Measurements from ENCODE around the gene LARP4B. TPM values are rescaled to one million over a fixed set of nuclear protein-coding genes. Genes with fewer than 3 reads are reported as not detected.

Gene LARP4B
- total and polyA plus RNA-seq, 4 donors: 5.5 to 20.4 (median 12.1) TPM

- no peaks in the 10 kb centered on the region for H3K27me3 ChIP-seq (ENCODE audit: control insufficient read depth in 4 of 4, insufficient read depth in 4 of 4, low read length in 3 of 4)
- H3K9me3 ChIP-seq (ENCODE audit: control insufficient read depth in 4 of 4, low read length in 3 of 4): no peaks in the 10 kb centered on the region
- H3K4me1 ChIP-seq (ENCODE audit: control insufficient read depth in 4 of 4, insufficient read depth in 4 of 4, low read length in 3 of 4): no peaks in the 10 kb centered on the region
- peaks cover 6 to 85% (median 43%) of the 10 kb centered on the region in 4 donors for H3K36me3 ChIP-seq (ENCODE audit: control insufficient read depth in 4 of 4, insufficient read depth in 3 of 4, low read depth in 1 of 4, low read length in 3 of 4)
- H3K4me3 ChIP-seq (ENCODE audit: low read depth in 1 of 3, low read length in 3 of 3): no peak overlapping the region
- TF ChIP-seq RXRA (IDR thresholded peaks at IDR 0.05): no peak
- TF ChIP-seq HNF4G (IDR thresholded peaks at IDR 0.05): no peak
- TF ChIP-seq NR2F2 (IDR thresholded peaks at IDR 0.05): no peak
- no peak for TF ChIP-seq ATF3 (IDR thresholded peaks at IDR 0.05)
- no peak for TF ChIP-seq JUND (IDR thresholded peaks at IDR 0.05)
- TF ChIP-seq FOXA1 (IDR thresholded peaks at IDR 0.05): no peak
- TF ChIP-seq CTCF (IDR thresholded peaks at IDR 0.05; ENCODE audit: low read depth, low read length, missing input control): no peak
- TF ChIP-seq SP1 (IDR thresholded peaks at IDR 0.05): no peak
- no peak for TF ChIP-seq GABPA (IDR thresholded peaks at IDR 0.05 in 1 of 2, conservative IDR thresholded peaks at IDR 0.05 in 1 of 2)
- H3K9ac ChIP-seq (ENCODE audit: low read depth in 1 of 2, low read length in 2 of 2): no peak overlapping the region
- no peak overlapping the region for H3K27ac ChIP-seq (ENCODE audit: low read depth in 1 of 2, low read length in 2 of 2)
- WGBS: 95% methylated on average over 4 of the region's 4 CpGs
- no peak for DNase-seq (ENCODE audit: low spot score)
These were observed 107.0 kb downstream of the LARP4B start for GRCh38 chr10:824497-824896.

- DNase-seq (ENCODE audit: low spot score): no peak
- H3K4me3 ChIP-seq (ENCODE audit: low read depth in 1 of 3, low read length in 3 of 3): no peak overlapping the region
- H3K9ac ChIP-seq (ENCODE audit: low read depth in 1 of 2, low read length in 2 of 2): no peak overlapping the region
- no peak overlapping the region for H3K27ac ChIP-seq (ENCODE audit: low read depth in 1 of 2, low read length in 2 of 2)
- no peaks in the 10 kb centered on the region for H3K27me3 ChIP-seq (ENCODE audit: control insufficient read depth in 4 of 4, insufficient read depth in 4 of 4, low read length in 3 of 4)
- WGBS: 92% methylated on average over 12 of the region's 12 CpGs
- TF ChIP-seq CTCF (IDR thresholded peaks at IDR 0.05; ENCODE audit: low read depth, low read length, missing input control) (no peak), FOXA2 (IDR thresholded peaks at IDR 0.05) (no peak)
- no peaks in the 10 kb centered on the region for H3K9me3 ChIP-seq (ENCODE audit: control insufficient read depth in 4 of 4, low read length in 3 of 4)
- no peaks in the 10 kb centered on the region for H3K4me1 ChIP-seq (ENCODE audit: control insufficient read depth in 4 of 4, insufficient read depth in 4 of 4, low read length in 3 of 4)
- H3K36me3 ChIP-seq (ENCODE audit: control insufficient read depth in 4 of 4, insufficient read depth in 3 of 4, low read depth in 1 of 4, low read length in 3 of 4): peaks cover 6 to 78% (median 37%) of the 10 kb centered on the region in 4 donors
These were observed 108.7 kb downstream of the LARP4B start for GRCh38 chr10:822661-823367.

GRCh38 chr10:822197-822596 lies 109.3 kb downstream of the LARP4B start:
- Histone ChIP-seq H3K27ac (ENCODE audit: low read depth in 1 of 2, low read length in 2 of 2) (no peak overlapping the region), H3K4me3 (ENCODE audit: low read depth in 1 of 3, low read length in 3 of 3) (no peak overlapping the region), H3K27me3 (ENCODE audit: control insufficient read depth in 4 of 4, insufficient read depth in 4 of 4, low read length in 3 of 4) (no peaks in the 10 kb centered on the region), H3K4me1 (ENCODE audit: control insufficient read depth in 4 of 4, insufficient read depth in 4 of 4, low read length in 3 of 4) (no peaks in the 10 kb centered on the region), H3K9ac (ENCODE audit: low read depth in 1 of 2, low read length in 2 of 2) (no peak overlapping the region), H3K36me3 (ENCODE audit: control insufficient read depth in 4 of 4, insufficient read depth in 3 of 4, low read depth in 1 of 4, low read length in 3 of 4) (peaks cover 8 to 78% (median 38%) of the 10 kb centered on the region in 4 donors), H3K9me3 (ENCODE audit: control insufficient read depth in 4 of 4, low read length in 3 of 4) (no peaks in the 10 kb centered on the region)
- DNase-seq (ENCODE audit: low spot score): no peak
- WGBS: 97% methylated on average over 12 of the region's 12 CpGs
- TF ChIP-seq SP1 (IDR thresholded peaks at IDR 0.05) (no peak), REST (IDR thresholded peaks at IDR 0.05) (no peak), YY1 (IDR thresholded peaks at IDR 0.05) (no peak)
